A673 (cell line): ENCODE measurements around the gene USPL1. TPM values are rescaled to one million over a fixed set of nuclear protein-coding genes. Genes with fewer than 3 reads are reported as not detected.
"Not testable (repeated sequence)": the region's sequence is repeated elsewhere in the genome, so short reads cannot be mapped to it uniquely, and the experiment has no call there.

Experiments
- BruUV-seq: library from RNA; stranded (reverse); fragments of 400-500 nt; replicated peaks from 2 replicates; lab custom pipeline; 2021; lab: Mats Ljungman, UMichigan
- CTCF ChIA-PET: fragments of 300-600 bp; sonication (Branson Sonifier 250); formaldehyde crosslinking; loops from one replicate; lab custom pipeline; 2022; ENCODE audit warnings: antibody characterized with exemption; lab: Charles Lee
- POLR2A ChIA-PET: fragments of 300-600 bp; sonication (Branson Sonifier 250); formaldehyde crosslinking; loops from one replicate; lab custom pipeline; 2022; ENCODE audit warnings: antibody characterized with exemption; ENCODE audit not compliant: low non-redundant PET; lab: Charles Lee
- DNase-seq: peaks from one replicate; pipeline ENCODE4 v3.0.0-alpha.2; 2015; ENCODE audit warnings: low spot score
- H3K27ac ChIP-seq: fragments of 200-600 bp; sonication (generic); 2 replicates; pipeline ENCODE4 v1.5.1; 2016; ENCODE audit warnings: mixed run types, low read depth, mild to moderate bottlenecking, mixed read lengths, antibody characterized with exemption, low read length; ENCODE audit not compliant: poor library complexity, severe bottlenecking
- H3K27me3 ChIP-seq: fragments of 200-600 bp; sonication (generic); replicated peaks from 2 replicates; pipeline ENCODE4 v1.6.1; 2017; ENCODE audit warnings: mixed run types, low read depth, mild to moderate bottlenecking, mixed read lengths, antibody characterized with exemption, low read length; ENCODE audit not compliant: insufficient read depth, poor library complexity
- H3K36me3 ChIP-seq: fragments of 200-600 bp; sonication (generic); 2 replicates; pipeline ENCODE4 v1.6.1; 2016; ENCODE audit warnings: mixed run types, mild to moderate bottlenecking, mixed read lengths, antibody characterized with exemption, low read length; ENCODE audit not compliant: insufficient read depth, poor library complexity, severe bottlenecking
- H3K4me1 ChIP-seq: fragments of 200-600 bp; sonication (generic); 2 replicates; pipeline ENCODE4 v1.6.1; 2017; ENCODE audit warnings: mixed run types, mild to moderate bottlenecking, mixed read lengths, antibody characterized with exemption, low read length; ENCODE audit not compliant: insufficient read depth, poor library complexity, severe bottlenecking
- H3K4me3 ChIP-seq: fragments of 200-600 bp; sonication (generic); 2 replicates; pipeline ENCODE4 v1.5.1; 2016; ENCODE audit warnings: low read depth, mixed run types, mild to moderate bottlenecking, mixed read lengths, low read length; ENCODE audit not compliant: poor library complexity, severe bottlenecking
- H3K9me3 ChIP-seq: fragments of 200-600 bp; sonication (generic); 2 replicates; pipeline ENCODE4 v1.6.1; 2016; ENCODE audit warnings: mixed run types, low read depth, mild to moderate bottlenecking, mixed read lengths, antibody characterized with exemption, low read length; ENCODE audit not compliant: poor library complexity, severe bottlenecking
- EZH2 ChIP-seq: fragments of 200-600 bp; sonication (generic); IDR thresholded peaks from 2 replicates; pipeline ENCODE4 v1.6.1; 2017; ENCODE audit warnings: borderline replicate concordance, low read depth, mild to moderate bottlenecking, mixed read lengths, antibody characterized with exemption, low read length; ENCODE audit not compliant: poor library complexity, severe bottlenecking
- intact Hi-C: fragments of 100-400 bp; cut with micrococcal nuclease; formaldehyde crosslinking; loops from one replicate; pipeline ENCODE4 v1.10.0; 2022; ENCODE audit not compliant: unreplicated experiment
- total RNA-seq: library from RNA; stranded (reverse); gene quantifications from 2 replicates; pipeline ENCODE4 v1.2.3, GENCODE V29; 2021
- TF ChIP-seq, protein P1 (sequence below): fragments of 300-800, 200-600 bp; sonication (generic); conservative IDR thresholded peaks from 2 replicates; pipeline ENCODE4 v1.5.1; 2017; ENCODE audit warnings: low read depth, mild to moderate bottlenecking, antibody characterized with exemption, low read length, moderate library complexity, mixed read lengths

USPL1 gene
- total RNA-seq, 1 experiment from 2014 or later: 28.5 TPM

DNA sequence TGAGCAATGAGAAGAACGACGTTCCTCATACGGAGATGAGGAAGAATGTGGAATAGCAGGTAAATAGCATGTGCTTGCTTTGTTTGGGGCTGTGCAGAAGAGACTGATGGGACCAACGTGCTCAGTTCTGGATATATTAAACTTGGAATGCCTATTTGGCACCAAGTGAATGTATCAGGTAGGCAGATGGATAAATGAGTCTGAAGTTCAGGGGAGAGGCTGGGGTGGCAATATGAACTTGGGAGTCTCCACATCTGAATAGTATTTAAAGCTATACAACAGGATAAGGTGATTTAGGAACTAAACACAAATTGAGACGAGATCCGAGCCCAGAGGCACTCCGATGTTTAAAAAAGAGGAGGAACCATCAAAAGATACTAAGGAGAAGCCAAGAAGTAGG is 12.7 kb upstream of the USPL1 start:
- intact Hi-C loops: no loop called here
- Histone ChIP-seq H3K4me1 (no peaks in the 10 kb centered on the region), H3K4me3 (no peak overlapping the region), H3K9me3 (no peaks in the 10 kb centered on the region), H3K36me3 (no peaks in the 10 kb centered on the region), H3K27me3 (no peaks in the 10 kb centered on the region), H3K27ac (no peak overlapping the region)
- CTCF ChIA-PET: no interaction called here
- TF ChIP-seq, protein P1, sequence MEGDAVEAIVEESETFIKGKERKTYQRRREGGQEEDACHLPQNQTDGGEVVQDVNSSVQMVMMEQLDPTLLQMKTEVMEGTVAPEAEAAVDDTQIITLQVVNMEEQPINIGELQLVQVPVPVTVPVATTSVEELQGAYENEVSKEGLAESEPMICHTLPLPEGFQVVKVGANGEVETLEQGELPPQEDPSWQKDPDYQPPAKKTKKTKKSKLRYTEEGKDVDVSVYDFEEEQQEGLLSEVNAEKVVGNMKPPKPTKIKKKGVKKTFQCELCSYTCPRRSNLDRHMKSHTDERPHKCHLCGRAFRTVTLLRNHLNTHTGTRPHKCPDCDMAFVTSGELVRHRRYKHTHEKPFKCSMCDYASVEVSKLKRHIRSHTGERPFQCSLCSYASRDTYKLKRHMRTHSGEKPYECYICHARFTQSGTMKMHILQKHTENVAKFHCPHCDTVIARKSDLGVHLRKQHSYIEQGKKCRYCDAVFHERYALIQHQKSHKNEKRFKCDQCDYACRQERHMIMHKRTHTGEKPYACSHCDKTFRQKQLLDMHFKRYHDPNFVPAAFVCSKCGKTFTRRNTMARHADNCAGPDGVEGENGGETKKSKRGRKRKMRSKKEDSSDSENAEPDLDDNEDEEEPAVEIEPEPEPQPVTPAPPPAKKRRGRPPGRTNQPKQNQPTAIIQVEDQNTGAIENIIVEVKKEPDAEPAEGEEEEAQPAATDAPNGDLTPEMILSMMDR: no peak
- no peak for TF ChIP-seq EZH2
- no peak for DNase-seq
- BruUV-seq: no TSS peak
- POLR2A ChIA-PET: no interaction called here

DNA sequence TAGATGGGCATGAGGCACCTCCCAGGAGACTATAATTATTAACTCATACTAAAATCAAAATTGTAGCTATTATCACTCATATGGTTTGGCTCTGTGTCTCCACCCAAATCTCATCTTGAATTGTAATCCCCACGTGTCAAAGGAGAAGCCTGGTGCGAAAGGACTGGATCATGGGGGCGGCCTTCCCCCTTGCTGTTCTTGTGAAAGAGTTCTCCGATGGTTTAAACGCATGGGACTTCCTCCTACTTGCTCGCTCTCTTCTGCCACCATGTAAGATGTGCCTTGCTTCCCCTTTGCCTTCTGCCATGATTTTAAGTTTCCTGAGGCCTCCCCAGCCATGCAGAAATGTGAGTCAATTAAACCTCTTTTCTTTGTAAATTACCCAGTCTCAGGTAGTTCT is 10.5 kb upstream of the USPL1 start:
- H3K4me1 ChIP-seq, POLR2A ChIA-PET, H3K27ac ChIP-seq, DNase-seq, BruUV-seq, H3K36me3 ChIP-seq, CTCF ChIA-PET, H3K4me3 ChIP-seq, H3K9me3 ChIP-seq, intact Hi-C loops, H3K27me3 ChIP-seq: not testable (repeated sequence)

DNA sequence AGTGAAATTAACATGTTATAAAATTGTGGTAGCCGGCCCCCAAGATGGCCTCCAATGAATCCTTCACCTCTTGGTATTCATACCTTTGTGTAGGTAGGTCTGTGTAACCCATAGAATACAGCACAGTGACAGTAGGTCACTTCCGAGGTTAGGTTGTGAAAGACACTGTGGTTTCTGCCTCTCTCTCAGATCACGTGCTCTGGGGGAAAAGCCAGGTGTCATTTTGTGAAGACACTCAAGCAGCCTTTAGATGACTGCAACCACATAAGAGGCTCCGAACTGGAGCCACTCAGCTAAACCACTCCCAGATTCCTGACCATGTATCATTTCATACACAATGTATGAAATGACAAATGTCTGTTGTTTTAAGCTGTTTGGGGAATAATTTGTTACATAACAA is 9.8 kb upstream of the USPL1 start:
- no peaks in the 10 kb centered on the region for H3K9me3 ChIP-seq
- no peak overlapping the region for H3K27ac ChIP-seq
- no peaks in the 10 kb centered on the region for H3K4me1 ChIP-seq
- no TSS peak for BruUV-seq
- DNase-seq: no peak
- H3K27me3 ChIP-seq: no peaks in the 10 kb centered on the region
- H3K36me3 ChIP-seq: no peaks in the 10 kb centered on the region
- no peak for TF ChIP-seq EZH2
- TF ChIP-seq, protein P1: no peak
- no peak overlapping the region for H3K4me3 ChIP-seq
- ChIA-PET CTCF (no interaction called here), POLR2A (no interaction called here)
- intact Hi-C loops: no loop called here

DNA sequence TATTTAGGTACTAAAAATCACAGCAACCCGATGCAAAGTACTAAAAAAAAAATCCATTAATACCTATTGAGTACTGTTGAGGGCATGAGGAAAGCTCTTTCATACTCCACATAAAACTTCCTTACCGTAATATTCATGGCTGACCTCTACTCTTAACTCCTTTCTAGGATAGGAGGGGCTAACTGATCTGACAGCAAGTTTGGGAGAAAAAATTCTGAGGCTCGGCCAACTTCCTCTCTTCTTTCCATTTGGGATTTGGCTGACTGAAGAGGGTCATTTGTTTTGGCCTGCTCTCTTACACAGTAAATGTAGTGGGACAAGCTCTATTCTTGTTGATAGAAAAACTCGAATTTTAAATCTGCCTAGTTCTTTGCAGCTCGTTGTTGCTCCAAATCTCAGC is 9.4 kb upstream of the USPL1 start:
- ChIA-PET POLR2A (no interaction called here), CTCF (no interaction called here)
- DNase-seq: no peak
- Histone ChIP-seq H3K4me3 (no peak overlapping the region), H3K4me1 (no peaks in the 10 kb centered on the region), H3K9me3 (no peaks in the 10 kb centered on the region), H3K27ac (no peak overlapping the region), H3K36me3 (no peaks in the 10 kb centered on the region), H3K27me3 (no peaks in the 10 kb centered on the region)
- TF ChIP-seq, protein P1: no peak
- intact Hi-C loops: no loop called here
- BruUV-seq: no TSS peak
